ENCODE results near the gene CUX1.

CUX1 gene

DNA sequence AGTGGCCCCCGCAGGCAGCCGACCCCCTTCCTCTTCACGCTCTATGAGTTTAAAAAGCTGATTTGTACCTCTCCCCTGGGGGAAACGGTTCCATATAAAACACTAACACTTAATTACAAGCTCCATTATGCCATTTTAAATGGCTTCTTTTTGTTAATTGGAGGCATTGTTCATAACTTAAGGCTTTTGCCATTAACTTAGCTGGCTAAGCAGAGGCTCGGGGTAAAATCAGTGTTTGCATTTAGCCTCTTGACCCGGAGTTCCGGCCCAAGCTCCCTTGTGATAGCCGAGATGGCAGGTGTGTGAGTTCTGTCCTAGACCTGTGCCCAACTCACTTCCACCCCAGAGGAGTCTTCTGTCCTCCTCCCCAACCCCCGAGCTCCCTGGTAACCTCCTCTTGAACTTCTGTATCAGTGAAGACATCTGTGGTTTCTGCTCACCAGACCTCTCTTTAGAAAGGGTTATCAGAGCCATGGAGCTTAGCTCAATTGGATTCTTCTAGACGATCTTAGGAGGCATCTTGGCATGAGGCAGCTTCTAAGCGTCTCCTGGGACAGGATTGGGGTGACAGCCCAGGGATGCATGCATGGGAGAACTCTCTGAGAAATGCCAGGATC is 435.0 kb downstream of the CUX1 start:
- no peak for DNase-seq (ENCODE audit: low read depth)
- no peak overlapping the region for H3K4me3 ChIP-seq (ENCODE audit: low read length)
- no peak for TF ChIP-seq CTCF (IDR thresholded peaks at IDR 0.05; ENCODE audit: insufficient read depth, low read depth, low read length, missing control alignments)

DNA sequence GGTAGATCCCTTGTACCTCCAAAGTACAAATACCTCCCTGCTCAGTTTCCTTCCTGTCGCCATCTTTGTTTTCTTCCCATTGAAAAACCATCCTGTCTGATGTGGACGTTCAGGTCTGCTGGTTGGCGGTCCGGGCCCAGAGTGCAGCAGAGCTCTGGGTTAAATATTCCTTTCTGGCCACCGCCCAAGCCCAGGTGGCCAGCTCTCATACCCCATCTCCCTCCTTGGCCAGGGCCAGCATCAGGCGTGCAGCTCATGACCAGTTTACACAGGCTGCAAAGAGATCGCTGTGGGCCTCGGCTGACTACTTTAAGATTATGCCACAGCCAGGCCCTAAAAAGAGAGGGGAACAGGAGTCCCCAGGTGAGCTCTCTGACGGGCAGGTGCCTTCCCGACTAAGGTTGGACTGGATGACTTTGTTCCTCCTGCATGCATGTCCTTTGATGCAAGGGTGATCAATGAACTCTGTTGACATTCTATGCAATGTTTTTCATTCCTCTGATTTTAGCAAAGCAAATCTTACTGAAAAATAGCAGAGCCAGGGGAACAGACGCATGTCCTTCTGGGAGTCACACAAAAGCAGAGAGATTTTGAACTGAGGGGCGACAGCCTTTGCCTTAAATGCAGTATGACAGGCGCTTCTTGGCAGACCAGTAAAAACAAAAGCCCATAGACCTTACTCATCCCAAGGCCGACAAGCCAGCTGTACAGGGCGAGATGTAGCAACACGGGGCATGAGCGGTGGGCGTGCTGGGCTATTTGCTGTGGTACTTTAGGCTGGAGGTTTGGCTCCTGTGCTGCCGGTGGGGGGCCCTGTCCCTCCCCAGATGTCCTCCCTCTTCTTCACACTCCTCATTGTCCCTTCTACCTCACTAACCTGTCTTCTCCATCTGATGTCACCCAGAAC is 435.9 kb downstream of the CUX1 start:
- no peak for DNase-seq (ENCODE audit: low read depth)
- TF ChIP-seq CTCF (IDR thresholded peaks at IDR 0.05; ENCODE audit: insufficient read depth, low read depth, low read length, missing control alignments) = no peak
- no peak overlapping the region for H3K4me3 ChIP-seq (ENCODE audit: low read length)

DNA sequence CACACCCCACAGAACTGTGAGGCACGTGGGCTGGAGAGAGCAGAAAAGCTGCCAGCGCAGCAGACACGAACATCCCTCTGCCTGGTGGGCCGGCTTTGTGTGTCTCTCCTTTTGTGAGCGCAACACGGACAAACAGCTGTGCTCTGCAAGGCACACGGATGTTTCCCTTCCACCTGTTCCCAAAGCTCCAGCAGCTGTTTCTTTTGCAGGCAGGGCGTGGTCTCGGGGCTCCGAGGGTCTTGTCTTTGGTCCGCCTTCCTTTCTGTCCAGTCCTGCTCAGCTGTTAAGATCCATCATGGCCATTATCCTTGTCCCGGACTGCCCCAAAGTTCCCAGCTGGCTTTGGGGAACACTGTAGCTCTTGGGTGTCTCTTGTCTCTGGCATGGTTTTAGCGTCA is 436.5 kb downstream of the CUX1 start:
- H3K4me3 ChIP-seq (ENCODE audit: low read length) = no peak overlapping the region
- no peak for TF ChIP-seq CTCF (IDR thresholded peaks at IDR 0.05; ENCODE audit: insufficient read depth, low read depth, low read length, missing control alignments)
- DNase-seq (ENCODE audit: low read depth) = no peak

GRCh38 chr7:102254521-102254920 is 437.1 kb downstream of the CUX1 start:
- H3K4me3 ChIP-seq (ENCODE audit: low read length) = no peak overlapping the region
- TF ChIP-seq CTCF (IDR thresholded peaks at IDR 0.05; ENCODE audit: insufficient read depth, low read depth, low read length, missing control alignments) = no peak
- DNase-seq (ENCODE audit: low read depth) = no peak

DNA sequence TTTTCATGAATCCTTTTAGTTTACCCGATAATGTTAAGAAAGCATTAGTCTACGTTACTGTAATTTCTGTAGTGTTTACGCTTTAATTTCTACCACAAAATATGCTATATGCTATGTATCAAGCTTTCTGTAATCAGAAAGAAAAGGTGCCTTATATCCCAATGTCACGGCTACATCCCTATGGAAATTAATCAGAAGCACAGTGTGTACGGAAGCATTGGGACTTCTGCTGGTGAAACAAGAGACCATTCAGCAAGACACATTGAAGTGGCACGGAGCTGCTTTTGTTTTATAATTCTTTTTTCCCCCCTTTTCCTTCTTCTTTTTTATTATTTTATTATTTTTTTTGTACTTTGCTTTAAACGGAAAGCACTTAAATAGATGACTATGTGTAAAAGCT is 438.1 kb downstream of the CUX1 start:
- no peak for DNase-seq (ENCODE audit: low read depth)
- no peak overlapping the region for H3K4me3 ChIP-seq (ENCODE audit: low read length)
- no peak for TF ChIP-seq CTCF (IDR thresholded peaks at IDR 0.05; ENCODE audit: insufficient read depth, low read depth, low read length, missing control alignments)

- TF ChIP-seq CTCF (IDR thresholded peaks at IDR 0.05; ENCODE audit: insufficient read depth, low read depth, low read length, missing control alignments) = no peak
- no peak for DNase-seq (ENCODE audit: low read depth)
- no peak overlapping the region for H3K4me3 ChIP-seq (ENCODE audit: low read length)
These were observed 438.5 kb downstream of the CUX1 start for GRCh38 chr7:102255916-102256315.

Data from epithelial cell of esophagus (primary cell).